Amniotic stem cell (primary cell): ENCODE data around the gene ERP29.
A peak's percentile ranks its signal among the peaks of the same experiment; 100 is the strongest.
"Not testable (repeated sequence)": the region's sequence is repeated elsewhere in the genome, so short reads cannot be mapped to it uniquely, and the experiment has no call there.

Source experiments
- DNase-seq: peaks from one replicate; lab custom pipeline; 2025; lab: John Stamatoyannopoulos, UW

ERP29 gene

DNA sequence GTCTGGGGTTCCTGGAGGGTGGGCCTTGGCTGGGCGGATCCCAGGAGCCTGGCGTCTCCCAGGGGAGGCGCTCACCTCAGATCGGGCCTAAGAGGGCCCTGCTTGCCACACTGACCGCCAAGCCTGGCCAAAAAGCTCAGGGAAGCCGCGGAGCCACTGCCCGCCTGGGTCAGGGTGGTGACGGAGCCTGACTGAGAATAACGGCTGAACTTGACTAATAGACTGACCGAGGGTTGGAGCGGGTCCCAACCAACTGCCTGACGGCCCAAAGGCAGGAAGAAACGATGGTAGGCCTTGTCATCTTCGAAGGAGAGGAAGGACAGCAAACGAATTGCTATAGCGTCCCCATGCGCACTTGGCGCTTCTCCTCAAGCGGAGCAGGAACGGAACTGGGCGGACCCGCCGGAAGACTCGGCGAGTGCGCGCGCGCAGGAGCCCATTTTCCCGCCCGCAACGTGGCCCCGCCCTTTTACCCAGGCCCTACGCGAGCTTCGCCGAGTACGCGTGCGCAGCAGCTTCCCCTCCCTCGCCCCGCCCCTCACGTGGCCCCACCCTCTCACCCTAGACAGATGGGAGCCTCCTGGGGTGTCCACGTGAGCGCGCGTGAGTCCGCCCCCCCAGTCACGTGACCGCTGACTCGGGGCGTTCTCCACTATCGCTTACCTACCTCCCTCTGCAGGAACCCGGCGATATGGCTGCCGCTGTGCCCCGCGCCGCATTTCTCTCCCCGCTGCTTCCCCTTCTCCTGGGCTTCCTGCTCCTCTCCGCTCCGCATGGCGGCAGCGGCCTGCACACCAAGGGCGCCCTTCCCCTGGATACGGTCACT is at the start of gene ERP29, which contains the start of gene TMEM116:
Gene ERP29, plus strand, starts transcription at position 652 of the 826 bp plus-strand sequence. Its CDS starts 40 bp downstream, at position 692.
Gene TMEM116, minus strand, starts transcription at position 391 of the 826 bp plus-strand sequence. CDS start 7,895 bp downstream, outside the sequence.
- DNase-seq: peak; percentile 99

DNA sequence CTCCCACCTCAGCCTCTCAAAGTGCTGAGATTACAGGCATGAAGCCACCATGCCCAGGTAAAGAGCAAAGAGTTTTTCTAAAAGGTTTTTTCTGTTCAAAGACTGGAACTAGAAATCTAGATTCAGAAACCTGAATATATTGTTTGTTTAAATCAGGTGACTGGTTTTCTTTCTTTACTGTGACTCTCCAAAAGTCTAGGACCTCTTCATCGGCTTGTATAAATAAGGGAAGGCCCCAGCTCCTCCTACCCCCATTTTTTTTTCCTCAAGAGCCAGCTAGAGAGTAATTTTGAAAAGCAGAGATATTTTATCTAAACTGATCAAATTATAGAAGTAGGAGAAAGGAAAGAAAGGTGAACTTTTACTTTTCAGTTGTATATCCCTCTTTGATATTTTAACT is 48.3 kb upstream of the ERP29 start:
- no peak for DNase-seq

DNA sequence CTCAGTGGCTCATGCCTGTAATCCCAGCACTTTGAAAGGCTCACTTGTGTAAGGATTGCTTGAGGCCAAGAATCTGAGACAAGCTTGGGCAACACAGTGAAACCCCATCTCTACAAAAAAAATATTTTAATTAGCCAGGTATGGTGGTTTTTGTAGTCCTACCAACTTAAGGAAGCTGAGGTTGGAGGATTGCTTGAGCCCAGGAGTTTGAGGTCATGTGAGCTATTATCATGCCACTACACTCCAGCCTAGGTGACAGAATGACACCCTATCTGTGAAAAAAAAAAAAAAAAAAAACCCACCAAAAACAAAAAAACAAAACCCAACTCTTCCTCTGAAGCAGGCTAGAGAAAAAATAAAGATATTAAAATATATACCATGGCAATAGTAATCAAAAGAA is 41.4 kb upstream of the ERP29 start:
- no peak for DNase-seq

DNA sequence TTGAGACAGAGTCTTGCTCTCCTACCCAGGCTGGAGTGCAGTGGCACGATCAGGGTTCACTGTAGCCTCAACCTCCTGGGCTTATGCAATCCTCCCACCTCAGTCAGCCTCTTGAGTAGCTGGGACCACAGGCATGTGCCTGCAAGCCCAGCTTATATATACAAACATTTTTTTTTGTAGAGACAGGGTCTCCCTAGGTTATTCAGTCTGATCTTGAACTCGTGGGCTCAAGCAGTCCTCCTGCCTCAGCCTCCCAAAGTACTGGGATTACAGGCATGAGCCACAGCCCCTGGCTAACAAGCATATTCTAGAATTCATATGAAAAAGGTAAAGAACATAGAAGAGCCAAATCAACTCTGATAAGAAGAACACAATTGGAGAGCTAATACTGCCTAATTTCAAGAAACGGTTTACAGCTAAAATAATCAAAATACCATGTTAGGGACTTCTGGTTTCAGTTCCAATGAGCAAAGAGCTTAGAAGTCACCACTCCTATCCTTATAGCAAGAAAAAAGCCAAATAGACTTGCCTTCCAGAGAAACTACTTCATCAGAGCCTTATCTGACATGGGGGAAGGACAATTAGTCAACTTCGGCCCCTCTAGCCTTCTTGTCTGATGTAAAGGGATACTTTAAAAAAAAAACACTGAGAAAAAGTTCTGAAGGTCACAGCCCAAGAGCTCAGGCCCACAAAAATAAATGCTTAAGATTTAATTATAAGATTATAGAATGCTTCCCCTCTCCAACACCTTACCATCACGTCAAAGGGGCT is 37.9 kb upstream of the ERP29 start:
- DNase-seq: no peak

DNA sequence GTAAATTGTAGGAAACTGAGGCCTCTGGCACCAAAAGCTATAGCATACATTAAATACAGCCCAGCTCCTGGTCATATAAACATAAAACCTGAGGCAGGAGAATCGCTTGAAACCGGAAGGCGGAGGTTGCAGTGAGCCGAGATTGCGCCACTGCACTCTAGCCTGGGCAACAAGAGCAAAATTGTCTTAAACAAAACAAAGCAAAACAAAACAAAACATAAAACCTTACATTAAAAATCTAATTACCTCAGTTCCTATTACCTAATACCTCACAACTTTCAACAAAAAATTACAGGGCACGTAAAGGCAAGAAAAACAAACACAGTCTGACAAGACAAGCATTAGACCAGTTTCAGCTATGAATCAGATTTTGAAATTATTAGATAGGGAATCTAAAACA is 36.9 kb upstream of the ERP29 start:
- DNase-seq: no peak

- no peak for DNase-seq
These were observed 36.4 kb upstream of the ERP29 start for GRCh38 chr12:111976860-111977259.

DNA sequence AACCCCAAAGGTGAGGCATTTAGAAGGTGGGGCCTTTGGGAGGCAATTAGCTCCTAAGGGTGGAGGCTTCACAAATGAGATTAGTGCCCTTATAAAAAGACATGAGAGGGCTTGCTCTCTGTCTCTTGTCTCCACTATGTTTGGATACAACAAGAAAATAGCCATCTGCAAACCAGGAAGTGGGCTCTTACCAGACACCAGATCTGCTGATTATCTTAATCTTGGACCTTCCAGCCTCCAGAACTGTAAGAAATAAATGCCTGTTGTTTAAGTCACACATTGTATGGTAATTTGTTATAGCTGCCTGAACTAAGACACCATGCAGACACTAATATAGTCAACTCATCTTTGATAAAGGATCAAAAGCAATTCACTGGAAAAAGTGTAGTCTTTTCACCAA is 34.7 kb upstream of the ERP29 start:
- no peak for DNase-seq

- DNase-seq: no peak
These were observed 32.6 kb upstream of the ERP29 start for GRCh38 chr12:111980598-111980997.

GRCh38 chr12:111981987-111982386 is 31.2 kb upstream of the ERP29 start:
- DNase-seq: no peak

DNA sequence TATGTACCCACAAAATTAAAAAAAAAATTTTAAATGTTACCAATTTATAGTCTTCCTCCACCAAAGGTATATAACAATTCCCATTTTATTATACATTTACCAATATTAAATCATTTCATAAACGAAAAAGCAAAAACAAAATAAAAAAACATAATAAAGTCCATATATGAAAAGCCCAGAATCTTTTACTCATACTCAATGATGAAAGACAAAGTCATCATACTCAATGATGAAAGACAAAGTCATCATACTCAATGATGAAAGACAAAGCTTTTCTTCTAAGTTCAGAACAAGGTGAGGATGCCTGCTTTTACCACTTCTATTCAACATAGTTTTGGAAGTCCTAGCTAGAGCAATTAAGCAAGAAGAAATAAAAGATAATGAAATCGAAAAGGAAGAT is 28.4 kb upstream of the ERP29 start:
- no peak for DNase-seq

DNA sequence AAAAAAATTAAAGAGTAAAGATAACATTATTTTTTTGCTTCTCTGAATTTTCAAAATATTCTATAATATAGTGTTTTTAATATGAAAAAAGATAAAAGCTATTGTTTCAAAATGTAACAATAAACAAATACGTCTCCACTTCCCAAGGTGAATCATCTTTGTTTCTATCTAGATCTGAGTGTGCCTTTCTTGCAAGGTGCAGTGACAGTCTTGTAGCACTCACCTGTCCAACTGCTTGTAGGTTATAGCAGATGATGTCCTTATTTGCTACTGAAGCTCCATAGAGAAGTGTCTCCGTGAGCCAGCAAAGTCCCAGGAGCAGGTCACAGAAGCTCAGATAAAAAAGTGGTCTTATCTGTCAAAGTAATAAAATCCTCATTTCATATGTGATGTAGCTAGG is 21.7 kb upstream of the ERP29 start:
- no peak for DNase-seq

DNA sequence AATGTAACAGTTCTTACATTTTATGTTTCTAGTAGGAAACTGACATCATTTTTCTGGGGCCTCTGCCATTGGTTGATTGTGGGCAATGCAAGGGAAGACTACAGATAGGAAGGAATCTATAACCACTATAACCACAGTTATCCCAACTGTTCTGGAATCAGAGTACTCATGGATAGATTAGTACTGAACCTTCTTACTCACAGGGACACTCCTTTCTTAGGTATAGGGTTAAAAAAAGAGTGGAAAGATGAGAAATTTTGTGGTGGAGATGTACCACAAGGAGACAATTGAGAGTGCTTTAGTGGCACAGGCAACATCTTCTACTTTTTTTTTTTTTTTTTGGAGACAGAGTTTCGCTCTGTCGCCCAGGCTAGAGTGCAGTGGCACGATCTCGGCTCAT is 21.3 kb upstream of the ERP29 start:
- DNase-seq: no peak

DNA sequence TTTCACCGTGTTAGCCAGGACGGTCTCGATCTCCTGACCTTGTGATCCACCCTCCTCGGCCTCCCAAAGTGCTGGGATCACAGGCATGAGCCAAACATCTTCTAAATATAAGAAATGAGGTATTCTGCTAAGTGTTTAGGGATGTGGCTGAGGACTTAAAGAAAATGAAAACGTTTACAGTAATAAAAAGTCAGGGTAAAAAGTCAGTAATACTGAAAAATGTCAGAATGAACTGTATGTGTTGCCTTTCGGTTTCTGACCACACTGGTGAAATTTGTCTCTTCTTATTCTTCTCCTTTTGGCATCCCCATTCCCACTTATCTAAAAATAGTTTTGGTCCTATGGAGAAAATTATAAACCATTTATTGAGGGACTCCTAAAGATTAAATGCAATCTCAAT is 20.8 kb upstream of the ERP29 start:
- no peak for DNase-seq

GRCh38 chr12:111993292-111994150 is 19.7 kb upstream of the ERP29 start:
- DNase-seq: no peak

- not testable (repeated sequence) for DNase-seq
These were observed 18.8 kb upstream of the ERP29 start for GRCh38 chr12:111994211-111995111.

DNA sequence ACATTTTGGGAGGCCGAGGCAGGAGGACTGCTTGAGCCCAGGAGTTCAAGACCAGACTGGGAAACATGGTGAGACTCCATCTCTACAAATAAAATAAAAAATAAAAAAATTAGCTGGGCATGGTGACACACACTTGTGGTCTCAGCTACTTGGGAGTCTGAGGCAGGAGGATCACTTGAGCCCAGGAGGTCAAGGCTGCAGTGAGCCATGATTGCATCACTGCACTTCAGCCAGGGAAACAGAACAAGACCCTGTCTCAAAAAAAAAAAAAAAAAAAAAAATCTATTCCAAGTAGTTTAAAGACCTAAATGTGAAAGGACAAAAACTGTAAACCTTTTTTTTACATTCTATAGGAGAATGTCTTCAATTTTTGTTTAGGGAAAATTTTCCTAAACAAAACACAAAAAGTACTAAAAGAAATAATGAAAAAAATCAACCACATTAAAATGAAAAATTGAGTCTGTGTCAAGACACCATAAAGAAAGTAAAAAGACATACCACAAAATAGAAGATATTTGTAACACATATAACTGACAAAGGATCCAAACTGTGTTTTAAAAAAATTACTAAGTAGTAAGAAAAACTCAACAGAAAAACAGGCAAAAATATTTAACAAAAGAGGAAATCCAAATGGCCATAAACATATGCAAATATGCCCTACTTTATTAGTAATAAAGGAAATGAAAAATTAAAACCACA is 17.3 kb upstream of the ERP29 start:
- no peak for DNase-seq

GRCh38 chr12:111997300-111997699 is 15.9 kb upstream of the ERP29 start:
- DNase-seq: no peak

DNA sequence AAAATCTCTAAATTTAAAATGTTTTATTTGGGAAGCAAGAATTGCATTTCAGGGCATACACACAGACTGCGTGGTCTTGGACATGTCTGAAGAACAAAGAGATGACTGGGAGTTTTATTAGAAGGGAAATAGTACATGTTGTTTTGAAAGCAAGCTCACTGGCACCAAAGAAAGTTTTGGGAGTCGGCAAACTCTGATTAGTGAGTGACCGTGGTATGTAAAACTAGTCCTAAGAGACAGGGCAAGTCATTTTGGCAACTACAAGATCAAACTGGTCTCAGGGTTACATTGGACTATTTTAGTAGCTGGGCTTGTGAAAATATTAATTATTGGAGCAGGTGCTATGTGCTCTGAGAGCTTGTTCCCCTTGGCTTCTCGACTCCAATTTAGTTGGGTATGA is 15.2 kb upstream of the ERP29 start:
- DNase-seq: no peak

- DNase-seq: not testable (repeated sequence)
These were observed 14.1 kb upstream of the ERP29 start for GRCh38 chr12:111999129-111999528.

DNA sequence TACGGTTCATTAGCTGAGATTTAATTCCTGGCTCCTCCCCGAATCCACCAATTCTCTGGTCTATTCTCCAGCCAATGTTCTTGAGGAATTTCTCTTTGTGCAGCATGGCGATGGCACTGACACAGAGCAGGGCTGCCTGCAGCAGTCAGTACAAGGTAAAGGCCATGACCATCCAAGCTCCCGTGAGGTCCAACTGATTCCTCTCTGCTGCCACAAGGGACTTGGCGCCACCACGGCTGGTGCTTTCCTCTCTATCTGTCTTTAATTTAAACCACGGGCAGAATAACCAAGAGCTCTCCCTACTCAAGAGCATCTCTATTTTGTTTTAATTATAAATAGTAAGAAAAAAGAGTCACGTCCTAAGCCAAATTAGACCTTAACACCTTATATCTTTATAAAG is 12.4 kb upstream of the ERP29 start:
- DNase-seq: no peak

DNA sequence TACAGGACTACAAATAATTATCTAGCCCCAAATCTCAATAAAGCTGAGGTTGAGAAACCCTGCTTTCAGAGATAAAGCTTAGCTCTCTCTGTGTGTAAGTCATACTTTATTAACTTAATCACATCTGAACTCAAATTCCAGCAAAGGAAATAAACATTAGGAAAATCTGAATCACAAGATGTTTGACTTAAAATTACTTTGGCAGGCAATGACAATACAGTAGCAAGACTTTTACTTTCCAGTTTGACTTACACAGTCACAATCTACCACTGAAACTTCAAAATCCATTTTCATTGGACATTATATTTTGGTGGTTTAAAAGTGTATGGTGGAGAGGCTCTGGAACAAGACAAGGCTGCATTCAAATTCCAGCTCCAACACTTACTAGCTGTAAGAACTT is 11.7 kb upstream of the ERP29 start:
- DNase-seq: no peak
